CD14-positive monocyte (primary cell): ENCODE measurements around the gene ENO2. TPM values are rescaled to one million over a fixed set of nuclear protein-coding genes. Genes with fewer than 3 reads are reported as not detected.
A peak's percentile ranks its signal among the peaks of the same experiment; 100 is the strongest.

Experiments used
- DNase-seq, 3 donors: peaks; one replicate each; pipeline ENCODE4 v3.0.0-alpha.2; 2011 to 2022
- H2AFZ ChIP-seq: 2 replicates; pipeline ENCODE4 v1.6.0; 2012; ENCODE audit warnings: mild to moderate bottlenecking, low read depth, low read length, inconsistent platforms; ENCODE audit not compliant: insufficient read depth, poor library complexity, severe bottlenecking
- H3K27ac ChIP-seq, 2 donors: 1 replicate in 1 of 2; 2 replicates in 1 of 2; pipeline ENCODE4 v1.5.1; 2012 to 2013; ENCODE audit warnings: low read length in 2 of 2, control low read depth in 1 of 2, inconsistent platforms in 1 of 2, low read depth in 1 of 2, mild to moderate bottlenecking in 1 of 2
- H3K27me3 ChIP-seq, 2 donors: one replicate each; pipeline versions ENCODE4 v1.6.0 to v1.6.1; 2011 to 2013; ENCODE audit warnings: low read length in 2 of 2; ENCODE audit not compliant: control insufficient read depth in 2 of 2, insufficient read depth in 2 of 2
- H3K36me3 ChIP-seq, 2 donors: replicated peaks in 1 of 2; 1 replicate in 1 of 2; 2 replicates in 1 of 2; pipeline versions ENCODE4 v1.5.1 to v1.6.1; 2012 to 2013; ENCODE audit warnings: low read length in 2 of 2, control low read depth in 1 of 2, inconsistent platforms in 1 of 2, mild to moderate bottlenecking in 1 of 2; ENCODE audit not compliant: insufficient read depth in 2 of 2, control insufficient read depth in 1 of 2
- H3K4me1 ChIP-seq, 2 donors: 1 replicate in 1 of 2; 2 replicates in 1 of 2; pipeline versions ENCODE4 v1.5.1 to v1.6.1; 2012 to 2013; ENCODE audit warnings: low read length in 2 of 2, control low read depth in 1 of 2, inconsistent platforms in 1 of 2, mild to moderate bottlenecking in 1 of 2, moderate library complexity in 1 of 2; ENCODE audit not compliant: insufficient read depth in 2 of 2, control insufficient read depth in 1 of 2
- H3K4me2 ChIP-seq: replicated peaks from 2 replicates; pipeline ENCODE3; 2012; ENCODE audit warnings: low read length, moderate library complexity, mild to moderate bottlenecking; ENCODE audit not compliant: poor library complexity, severe bottlenecking; ENCODE audit errors: extremely low read depth
- H3K4me3 ChIP-seq, 3 experiments: fragments of 200-600 bp in 1 of 3; sonication (generic) in 1 of 3; replicated peaks in 1 of 3; 1 replicate in 2 of 3; 2 replicates in 1 of 3; pipeline ENCODE4 v1.5.1; 2011 to 2013; ENCODE audit warnings: low read length in 3 of 3, mild to moderate bottlenecking in 3 of 3, control low read depth in 2 of 3, low read depth in 2 of 3, inconsistent platforms in 1 of 3, moderate library complexity in 1 of 3
- H3K79me2 ChIP-seq: 2 replicates; pipeline ENCODE4 v1.6.0; 2012; ENCODE audit warnings: mild to moderate bottlenecking, control low read depth, inconsistent platforms, low read length, moderate library complexity; ENCODE audit not compliant: insufficient read depth
- H3K9ac ChIP-seq: 2 replicates; pipeline ENCODE4 v1.6.0; 2017; ENCODE audit warnings: low read length, mild to moderate bottlenecking; ENCODE audit not compliant: insufficient read depth, poor library complexity, severe bottlenecking
- H3K9me3 ChIP-seq, 2 donors: replicated peaks in 1 of 2; 1 replicate in 1 of 2; 2 replicates in 1 of 2; pipeline versions ENCODE4 v1.5.1 to v1.6.1; 2012 to 2013; ENCODE audit warnings: low read length in 2 of 2, control low read depth in 1 of 2; ENCODE audit not compliant: control insufficient read depth in 1 of 2, insufficient read depth in 1 of 2
- H4K20me1 ChIP-seq: 2 replicates; pipeline ENCODE4 v1.6.0; 2012; ENCODE audit warnings: mild to moderate bottlenecking, low read length, control low read depth, moderate library complexity; ENCODE audit not compliant: insufficient read depth
- H3K27ac Mint-ChIP-seq, 7 donors: one replicate each; pipeline ENCODE4 v1.8.0; 2020; ENCODE audit warnings: mild to moderate bottlenecking in 7 of 7, mixed read lengths in 7 of 7, moderate library complexity in 6 of 7, inconsistent platforms in 2 of 7
- H3K27me3 Mint-ChIP-seq, 3 donors: one replicate each; pipeline ENCODE4 v1.8.0; 2021 to 2022; ENCODE audit warnings: low read depth in 3 of 3, mild to moderate bottlenecking in 3 of 3, mixed read lengths in 3 of 3, moderate library complexity in 3 of 3, inconsistent platforms in 1 of 3
- H3K36me3 Mint-ChIP-seq, 2 donors: one replicate each; pipeline ENCODE4 v1.8.0; 2020; ENCODE audit warnings: mixed read lengths in 2 of 2, inconsistent platforms in 1 of 2, mild to moderate bottlenecking in 1 of 2
- H3K4me1 Mint-ChIP-seq: one replicate; pipeline ENCODE4 v1.8.0; 2020; ENCODE audit warnings: mild to moderate bottlenecking, mixed read lengths
- H3K4me3 Mint-ChIP-seq, 2 donors: one replicate each; pipeline ENCODE4 v1.8.0; 2020; ENCODE audit warnings: mild to moderate bottlenecking in 2 of 2, mixed read lengths in 2 of 2, moderate library complexity in 1 of 2
- H3K9me3 Mint-ChIP-seq, 7 donors: one replicate each; pipeline ENCODE4 v1.8.0; 2020 to 2022; ENCODE audit warnings: mixed read lengths in 7 of 7, mild to moderate bottlenecking in 6 of 7, moderate library complexity in 6 of 7, inconsistent platforms in 2 of 7
- CTCF ChIP-seq: fragments of 200-600 bp; IDR thresholded peaks from one replicate; pipeline ENCODE4 v1.8.0; 2022; ENCODE audit warnings: antibody characterized with exemption, mild to moderate bottlenecking
- WGBS: methylation state at CpG from one replicate; pipeline ENCODE4 v1.1.5; 2013; ENCODE audit warnings: missing lambda C conversion rate; ENCODE audit not compliant: insufficient coverage; 5-methylcytosine and 5-hydroxymethylcytosine counted together
- intact Hi-C, 2 donors: fragments of 100-400 bp; cut with micrococcal nuclease; formaldehyde crosslinking; loops; one replicate each; pipeline versions ENCODE4 v1.15.0 to v1.15.1; 2023
- polyA plus RNA-seq, 3 donors: library from polyadenylated mRNA; depleted of rRNA in 1 of 3; unstranded in 2 of 3; stranded (reverse) in 1 of 3; fragments of 300-500 nt in 2 of 3; fragments of >200 nt in 1 of 3; fragmentation: Illumina TruSeq in 2 of 3; gene quantifications; 1 replicate in 2 of 3; 2 replicates in 1 of 3; pipeline ENCODE4 v1.2.3, GENCODE V29; 2012 to 2021

The ENO2 gene
- polyA plus RNA-seq, 3 donors: 0.09 to 0.43 (median 0.19) TPM

GRCh38 chr12:6909421-6910145 is 4.8 kb upstream of the ENO2 start:
- peaks cover 0 to 7% (median 0%) of the 10 kb centered on the region in 7 donors for H3K9me3 Mint-ChIP-seq
- DNase-seq: no peak
- intact Hi-C loops: loop anchor here (5.0 to 10.0 kb wide), 2 partner anchors 37 to 55 kb away; partner anchors contain the start of genes CDCA3 (in 1 of the 2), SPSB2 (in 1 of the 2) and USP5 (in 1 of the 2)
- no peaks in the 10 kb centered on the region for H4K20me1 ChIP-seq
- no peaks in the 10 kb centered on the region for H3K79me2 ChIP-seq
- peaks cover 17 to 34% of the 10 kb centered on the region in 2 donors for H3K27me3 ChIP-seq
- peaks cover 7% of the 10 kb centered on the region for H3K4me1 Mint-ChIP-seq
- H3K36me3 Mint-ChIP-seq: peaks cover 3 to 12% of the 10 kb centered on the region in 2 donors
- no peak overlapping the region for H3K4me2 ChIP-seq
- H3K4me3 ChIP-seq: no peak overlapping the region
- no peak overlapping the region for H2AFZ ChIP-seq
- H3K36me3 ChIP-seq: peaks cover 0 to 9% of the 10 kb centered on the region in 2 donors
- no peak for TF ChIP-seq CTCF
- H3K4me3 Mint-ChIP-seq: no peak overlapping the region
- H3K9ac ChIP-seq: no peak overlapping the region
- H3K27ac ChIP-seq: no peak overlapping the region
- H3K27ac Mint-ChIP-seq: no peak overlapping the region
- peaks cover 14 to 15% of the 10 kb centered on the region in 2 donors for H3K4me1 ChIP-seq
- WGBS: 100% methylated on average over 1 of the region's 4 CpGs
- peaks cover 27 to 43% (median 34%) of the 10 kb centered on the region in 3 donors for H3K27me3 Mint-ChIP-seq
- no peaks in the 10 kb centered on the region for H3K9me3 ChIP-seq

DNA sequence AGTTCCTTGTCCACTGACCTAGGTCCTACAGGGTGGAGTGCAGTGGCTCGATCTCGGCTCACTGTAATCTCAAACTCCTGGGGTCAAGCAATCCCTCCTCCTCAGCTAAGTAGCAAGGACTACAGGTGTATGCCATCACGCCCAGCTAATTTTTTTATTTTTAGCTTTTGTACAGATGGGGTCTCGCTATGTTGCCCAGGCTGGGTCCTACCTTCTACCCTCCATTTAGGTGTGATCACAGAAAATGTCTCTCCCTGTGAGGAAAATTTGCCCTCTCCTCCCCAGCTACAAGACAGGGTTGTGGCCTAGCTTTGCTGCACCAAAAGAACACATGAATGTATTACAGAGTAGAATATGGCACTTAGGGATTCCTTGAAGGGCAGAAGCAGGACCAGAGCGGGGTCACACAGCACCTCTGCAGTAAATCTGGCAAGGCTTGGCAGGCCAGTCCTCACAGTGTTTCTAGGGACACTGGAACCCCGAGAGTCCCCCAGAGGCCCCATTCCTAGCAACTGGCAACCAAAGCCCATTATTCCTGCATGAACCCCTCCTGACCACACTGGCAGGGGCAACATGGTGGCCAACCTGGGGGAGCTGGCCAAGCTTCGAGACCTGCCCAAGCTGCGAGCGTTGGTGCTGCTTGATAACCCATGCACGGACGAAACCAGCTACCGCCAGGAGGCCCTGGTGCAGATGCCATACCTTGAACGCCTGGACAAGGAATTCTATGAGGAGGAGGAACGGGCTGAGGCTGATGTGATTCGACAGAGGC is 2.0 kb upstream of the ENO2 start:
- H3K4me1 ChIP-seq: peaks cover 13 to 19% of the 10 kb centered on the region in 2 donors
- no peak for TF ChIP-seq CTCF
- H3K27ac ChIP-seq: no peak overlapping the region
- no peaks in the 10 kb centered on the region for H4K20me1 ChIP-seq
- intact Hi-C loops: no loop called here
- no peaks in the 10 kb centered on the region for H3K79me2 ChIP-seq
- H3K36me3 ChIP-seq: no peaks in the 10 kb centered on the region
- WGBS: 96% methylated on average over 13 of the region's 15 CpGs
- H3K4me3 ChIP-seq: no peak overlapping the region
- peaks cover 17% of the 10 kb centered on the region for H3K4me1 Mint-ChIP-seq
- peaks cover 52 to 70% (median 55%) of the 10 kb centered on the region in 3 donors for H3K27me3 Mint-ChIP-seq
- H3K9me3 Mint-ChIP-seq: peaks cover 0 to 9% (median 5%) of the 10 kb centered on the region in 7 donors
- H3K9ac ChIP-seq: no peak overlapping the region
- no peak overlapping the region for H2AFZ ChIP-seq
- H3K9me3 ChIP-seq: peaks cover 0 to 10% of the 10 kb centered on the region in 2 donors
- no peak for DNase-seq
- no peak overlapping the region for H3K27ac Mint-ChIP-seq
- H3K27me3 ChIP-seq: peaks cover 23 to 58% of the 10 kb centered on the region in 2 donors
- H3K36me3 Mint-ChIP-seq: peaks cover 3 to 18% of the 10 kb centered on the region in 2 donors
- H3K4me2 ChIP-seq: no peak overlapping the region
- H3K4me3 Mint-ChIP-seq: peak overlapping the region in 1 of 2 donors; percentile 95
